H9 (cell line): ENCODE results near the gene SLC25A24. TPM values are rescaled to one million over a fixed set of nuclear protein-coding genes. Genes with fewer than 3 reads are reported as not detected.
"Not testable (repeated sequence)": the region's sequence is repeated elsewhere in the genome, so short reads cannot be mapped to it uniquely, and the experiment has no call there.

Experiments used
- DNase-seq: peaks from one replicate; pipeline ENCODE4 v3.0.0-alpha.2; 2017
- H2AFZ ChIP-seq: one replicate; pipeline ENCODE4 v1.6.1; 2013; ENCODE audit warnings: mild to moderate bottlenecking, low read length, control low read depth, moderate library complexity
- H2AK5ac ChIP-seq: 2 replicates; pipeline ENCODE4 v1.6.1; 2013; ENCODE audit warnings: low read length, control low read depth, mixed read lengths; ENCODE audit not compliant: insufficient read length
- H2BK120ac ChIP-seq: one replicate; pipeline ENCODE4 v1.6.1; 2013; ENCODE audit warnings: low read depth, mild to moderate bottlenecking, low read length, control low read depth, inconsistent platforms; ENCODE audit not compliant: poor library complexity, severe bottlenecking
- H2BK12ac ChIP-seq: 2 replicates; pipeline ENCODE4 v1.6.1; 2013; ENCODE audit warnings: low read length, control low read depth, mixed read lengths, low read depth; ENCODE audit not compliant: insufficient read length
- H2BK15ac ChIP-seq: 2 replicates; pipeline ENCODE4 v1.6.1; 2013; ENCODE audit warnings: low read depth, low read length, control low read depth
- H2BK20ac ChIP-seq: one replicate; pipeline ENCODE4 v1.6.1; 2013; ENCODE audit warnings: low read depth, mild to moderate bottlenecking, low read length, control low read depth, inconsistent platforms; ENCODE audit not compliant: poor library complexity, severe bottlenecking
- H2BK5ac ChIP-seq: 2 replicates; pipeline ENCODE4 v1.6.1; 2013; ENCODE audit warnings: low read length, control low read depth, mixed read lengths; ENCODE audit not compliant: insufficient read length
- H3K14ac ChIP-seq: 2 replicates; pipeline ENCODE4 v1.6.1; 2013; ENCODE audit warnings: low read length, control low read depth; ENCODE audit not compliant: insufficient read depth
- H3K18ac ChIP-seq: 2 replicates; pipeline ENCODE4 v1.6.1; 2013; ENCODE audit warnings: low read depth, mild to moderate bottlenecking, mixed read lengths, low read length, control low read depth; ENCODE audit not compliant: insufficient read length
- H3K23ac ChIP-seq: 2 replicates; pipeline ENCODE4 v1.6.1; 2013; ENCODE audit warnings: low read length, control low read depth, mixed read lengths, low read depth; ENCODE audit not compliant: insufficient read length
- H3K23me2 ChIP-seq: 2 replicates; pipeline ENCODE4 v1.6.1; 2013; ENCODE audit warnings: low read depth, mild to moderate bottlenecking, mixed read lengths, low read length, control low read depth; ENCODE audit not compliant: insufficient read length, poor library complexity, severe bottlenecking
- H3K27ac ChIP-seq: 2 replicates; pipeline ENCODE4 v1.5.1; 2013; ENCODE audit warnings: low read length, control low read depth, mixed read lengths, low read depth; ENCODE audit not compliant: insufficient read length
- H3K27me3 ChIP-seq: 2 replicates; pipeline ENCODE4 v1.6.1; 2013; ENCODE audit warnings: low read length, control low read depth, inconsistent platforms; ENCODE audit not compliant: insufficient read depth
- H3K4ac ChIP-seq: 2 replicates; pipeline ENCODE4 v1.6.1; 2013; ENCODE audit warnings: low read depth, mild to moderate bottlenecking, control low read depth, inconsistent platforms, low read length, moderate library complexity
- H3K4me1 ChIP-seq: 2 replicates; pipeline ENCODE4 v1.6.1; 2013; ENCODE audit warnings: low read length, control low read depth, inconsistent platforms; ENCODE audit not compliant: insufficient read depth
- H3K4me2 ChIP-seq: 2 replicates; pipeline ENCODE4 v1.6.1; 2013; ENCODE audit warnings: low read length, control low read depth, mixed read lengths; ENCODE audit not compliant: insufficient read length, insufficient read depth
- H3K56ac ChIP-seq: 2 replicates; pipeline ENCODE4 v1.6.1; 2013; ENCODE audit warnings: low read depth, mild to moderate bottlenecking, mixed read lengths, low read length, control low read depth; ENCODE audit not compliant: insufficient read length
- H3K79me1 ChIP-seq: 2 replicates; pipeline ENCODE4 v1.6.1; 2013; ENCODE audit warnings: low read depth, mild to moderate bottlenecking, moderate library complexity, low read length, control low read depth, inconsistent platforms; ENCODE audit not compliant: insufficient read depth, poor library complexity, severe bottlenecking
- H3K79me2 ChIP-seq: 2 replicates; pipeline ENCODE4 v1.6.1; 2013; ENCODE audit warnings: low read length, control low read depth, inconsistent platforms; ENCODE audit not compliant: insufficient read depth
- H3K9ac ChIP-seq: 2 replicates; pipeline ENCODE4 v1.6.1; 2013; ENCODE audit warnings: low read length, control low read depth, mixed read lengths; ENCODE audit not compliant: insufficient read length; ENCODE audit errors: extremely low read depth
- H3K9me3 ChIP-seq: one replicate; pipeline ENCODE4 v1.6.1; 2013; ENCODE audit warnings: low read depth, low read length, inconsistent platforms; ENCODE audit not compliant: control insufficient read depth
- H3T11ph ChIP-seq: one replicate; pipeline ENCODE4 v1.6.1; 2013; ENCODE audit warnings: mild to moderate bottlenecking, low read length, control low read depth, inconsistent platforms
- H4K20me1 ChIP-seq: one replicate; pipeline ENCODE4 v1.6.1; 2013; ENCODE audit not compliant: control insufficient read depth, insufficient read length, insufficient read depth
- H4K5ac ChIP-seq: 2 replicates; pipeline ENCODE4 v1.6.1; 2013; ENCODE audit warnings: low read depth, mild to moderate bottlenecking, mixed read lengths, low read length, control low read depth; ENCODE audit not compliant: insufficient read length
- H4K8ac ChIP-seq: replicated peaks from 2 replicates; pipeline ENCODE4 v1.6.1; 2013; ENCODE audit warnings: low read length, control low read depth, mixed read lengths, low read depth; ENCODE audit not compliant: insufficient read length
- H4K91ac ChIP-seq: 2 replicates; pipeline ENCODE4 v1.6.1; 2013; ENCODE audit warnings: low read depth, mild to moderate bottlenecking, moderate library complexity, mixed read lengths, low read length, control low read depth; ENCODE audit not compliant: insufficient read length
- H3K27ac Mint-ChIP-seq, 3 experiments: 2 replicates in 2 of 3; 3 replicates in 1 of 3; pipeline ENCODE4 v1.8.0; 2020 to 2021; ENCODE audit warnings: mixed read lengths in 3 of 3, mild to moderate bottlenecking in 1 of 3, moderate library complexity in 1 of 3
- H3K27me3 Mint-ChIP-seq: 2 replicates; pipeline ENCODE4 v1.8.0; 2021; ENCODE audit warnings: low read depth, mild to moderate bottlenecking, moderate library complexity, mixed read lengths
- H3K36me3 Mint-ChIP-seq, 3 experiments: 2 replicates in 2 of 3; 3 replicates in 1 of 3; pipeline ENCODE4 v1.8.0; 2020 to 2021; ENCODE audit warnings: low read depth in 3 of 3, mixed read lengths in 3 of 3; ENCODE audit not compliant: insufficient read depth in 1 of 3
- H3K4me1 Mint-ChIP-seq, 2 experiments: 2 replicates each; pipeline ENCODE4 v1.8.0; 2020; ENCODE audit warnings: mixed read lengths in 2 of 2
- H3K4me3 Mint-ChIP-seq, 2 experiments: 2 replicates in 1 of 2; 3 replicates in 1 of 2; pipeline ENCODE4 v1.8.0; 2020 to 2021; ENCODE audit warnings: mild to moderate bottlenecking in 2 of 2, mixed read lengths in 2 of 2, moderate library complexity in 1 of 2
- H3K9me3 Mint-ChIP-seq, 2 experiments: 2 replicates in 1 of 2; 3 replicates in 1 of 2; pipeline ENCODE4 v1.8.0; 2020; ENCODE audit warnings: mild to moderate bottlenecking in 2 of 2, mixed read lengths in 2 of 2, moderate library complexity in 1 of 2
- WGBS: extraction: QIAGEN DNeasy Blood & Tissue Kit; methylation state at CpG from one replicate; pipeline ENCODE4 v1.1.7; 2013; ENCODE audit warnings: missing lambda C conversion rate, low lambda C conversion rate, mixed read lengths; ENCODE audit not compliant: insufficient read length; ENCODE audit errors: extremely low coverage; 5-methylcytosine and 5-hydroxymethylcytosine counted together
- total RNA-seq: library from RNA; stranded (reverse); gene quantifications from 2 replicates; pipeline ENCODE4 v1.2.1, GENCODE V29; 2021

SLC25A24 gene
- total RNA-seq, 1 experiment from 2014 or later = 35.1 TPM

DNA sequence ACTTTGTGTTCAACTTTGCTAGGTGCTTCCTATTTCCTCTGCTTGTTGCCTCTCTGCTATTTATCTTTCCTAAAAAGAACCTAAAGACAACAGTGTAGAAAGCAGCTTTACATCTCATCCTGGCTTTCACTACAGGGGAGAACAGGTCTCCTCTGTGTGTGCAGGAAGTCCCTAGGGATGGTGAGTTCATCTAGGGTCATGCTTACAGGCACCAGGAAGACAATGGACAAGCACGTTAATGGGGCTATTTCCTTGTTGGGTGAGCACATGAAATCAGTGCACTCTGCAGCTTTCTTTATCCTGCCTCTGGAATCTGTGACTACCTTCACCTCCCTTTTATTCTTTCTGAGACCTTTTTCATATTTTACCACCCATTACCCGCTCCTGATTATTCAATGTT, 39.3 kb upstream of the SLC25A24 start:
- not testable (repeated sequence) for H3K14ac ChIP-seq, H3K18ac ChIP-seq, H3K56ac ChIP-seq, H4K91ac ChIP-seq, H3K27me3 ChIP-seq, DNase-seq, H3K79me1 ChIP-seq, H3K4ac ChIP-seq, H3K9me3 Mint-ChIP-seq, H2AFZ ChIP-seq, H2BK12ac ChIP-seq, H3K79me2 ChIP-seq, H3T11ph ChIP-seq, H3K36me3 Mint-ChIP-seq, H3K9me3 ChIP-seq, H3K4me2 ChIP-seq, H3K27me3 Mint-ChIP-seq, H3K9ac ChIP-seq, H2BK15ac ChIP-seq, H4K20me1 ChIP-seq, H3K4me1 Mint-ChIP-seq, H2BK20ac ChIP-seq, H3K4me1 ChIP-seq, H3K27ac Mint-ChIP-seq, H3K4me3 Mint-ChIP-seq, H4K5ac ChIP-seq, H3K23ac ChIP-seq, H2BK5ac ChIP-seq, H4K8ac ChIP-seq, H2AK5ac ChIP-seq, H2BK120ac ChIP-seq, H3K27ac ChIP-seq, H3K23me2 ChIP-seq
- WGBS = no CpG with 5 or more reads among the region's 2 CpGs

- H3K79me2 ChIP-seq, H4K20me1 ChIP-seq, H3K27ac Mint-ChIP-seq, H3K4me2 ChIP-seq, H2BK5ac ChIP-seq, H3K4me1 Mint-ChIP-seq, H3K27me3 Mint-ChIP-seq, H2BK120ac ChIP-seq, H4K5ac ChIP-seq, H4K8ac ChIP-seq, H2AFZ ChIP-seq, DNase-seq, H3K18ac ChIP-seq, H3K56ac ChIP-seq, H3K14ac ChIP-seq, H3K27me3 ChIP-seq, H3T11ph ChIP-seq, H2BK15ac ChIP-seq, H3K9me3 ChIP-seq, H2BK20ac ChIP-seq, H3K23ac ChIP-seq, H3K27ac ChIP-seq, H3K9ac ChIP-seq, H2AK5ac ChIP-seq, H3K4ac ChIP-seq, H3K36me3 Mint-ChIP-seq, H3K23me2 ChIP-seq, H4K91ac ChIP-seq, H2BK12ac ChIP-seq, H3K4me1 ChIP-seq, H3K4me3 Mint-ChIP-seq, H3K79me1 ChIP-seq, H3K9me3 Mint-ChIP-seq: not testable (repeated sequence)
- no CpG with 5 or more reads among the region's 2 CpGs for WGBS
These were observed 35.2 kb upstream of the SLC25A24 start for GRCh38 chr1:108235308-108235707.
